BLaER1 (cell line): ENCODE measurements around the gene C3orf20.
A peak's percentile ranks its signal among the peaks of the same experiment; 100 is the strongest.
"Not testable (repeated sequence)": the region's sequence is repeated elsewhere in the genome, so short reads cannot be mapped to it uniquely, and the experiment has no call there.

Experiments used
- H3K27ac ChIP-seq: shearing (Covaris generic); formaldehyde crosslinking; 2 replicates; pipeline ENCODE4 v1.8.1; 2022
- H3K27me3 ChIP-seq: shearing (Covaris generic); formaldehyde crosslinking; 2 replicates; pipeline ENCODE4 v1.8.1; 2022
- H3K36me3 ChIP-seq: shearing (Covaris generic); formaldehyde crosslinking; 2 replicates; pipeline ENCODE4 v1.8.1; 2022
- H3K4me1 ChIP-seq: shearing (Covaris generic); formaldehyde crosslinking; 2 replicates; pipeline ENCODE4 v1.8.1; 2022
- H3K4me2 ChIP-seq: shearing (Covaris generic); formaldehyde crosslinking; 2 replicates; pipeline ENCODE4 v1.8.1; 2022
- H3K4me3 ChIP-seq: shearing (Covaris generic); formaldehyde crosslinking; 2 replicates; pipeline ENCODE4 v1.8.1; 2022
- H3K9ac ChIP-seq: shearing (Covaris generic); formaldehyde crosslinking; 2 replicates; pipeline ENCODE4 v1.8.1; 2022
- H3K9me3 ChIP-seq: shearing (Covaris generic); formaldehyde crosslinking; 2 replicates; pipeline ENCODE4 v1.8.1; 2022
- H4K20me1 ChIP-seq: shearing (Covaris generic); formaldehyde crosslinking; 2 replicates; pipeline ENCODE4 v1.8.1; 2022
- Cebpa-rat ChIP-seq: shearing (Covaris generic); IDR thresholded peaks from 2 replicates; pipeline ENCODE4 v1.8.1; 2022

Gene C3orf20

GRCh38 chr3:14647976-14648955 is 26.7 kb upstream of the C3orf20 start:
- no peak overlapping the region for H3K9ac ChIP-seq
- no peak overlapping the region for H3K27ac ChIP-seq
- no peaks in the 10 kb centered on the region for H3K27me3 ChIP-seq
- H4K20me1 ChIP-seq, result no peaks in the 10 kb centered on the region; the same call in 1 of the 2 replicates
- H3K4me3 ChIP-seq, result no peak overlapping the region
- H3K4me1 ChIP-seq, result peaks cover 19% of the 10 kb centered on the region
- no peak for TF ChIP-seq Cebpa-rat
- H3K4me2 ChIP-seq, result no peak overlapping the region
- no peaks in the 10 kb centered on the region for H3K9me3 ChIP-seq
- H3K36me3 ChIP-seq, result no peaks in the 10 kb centered on the region

GRCh38 chr3:14649466-14649865 is 25.5 kb upstream of the C3orf20 start:
- H3K36me3 ChIP-seq, result no peaks in the 10 kb centered on the region
- no peak overlapping the region for H3K9ac ChIP-seq
- no peaks in the 10 kb centered on the region; the same call in 1 of the 2 replicates for H4K20me1 ChIP-seq
- no peaks in the 10 kb centered on the region for H3K27me3 ChIP-seq
- no peak overlapping the region for H3K4me2 ChIP-seq
- H3K4me1 ChIP-seq, result peaks cover 27% of the 10 kb centered on the region
- no peaks in the 10 kb centered on the region for H3K9me3 ChIP-seq
- TF ChIP-seq Cebpa-rat, result no peak
- H3K4me3 ChIP-seq, result no peak overlapping the region
- H3K27ac ChIP-seq, result no peak overlapping the region

GRCh38 chr3:14650193-14650592 is 24.7 kb upstream of the C3orf20 start:
- Histone ChIP-seq H3K4me2 (peak overlapping the region; percentile 80), H3K36me3 (peaks cover 5% of the 10 kb centered on the region), H3K9me3 (no peaks in the 10 kb centered on the region), H3K4me1 (peaks cover 27% of the 10 kb centered on the region), H3K27ac (no peak overlapping the region), H3K4me3 (peak overlapping the region; percentile 87; the same call in 1 of the 2 replicates), H3K9ac (no peak overlapping the region), H3K27me3 (no peaks in the 10 kb centered on the region), H4K20me1 (no peaks in the 10 kb centered on the region; the same call in 1 of the 2 replicates)
- no peak for TF ChIP-seq Cebpa-rat

GRCh38 chr3:14651440-14652251 is 23.3 kb upstream of the C3orf20 start, which contains the start of gene CCDC174:
Gene CCDC174, plus strand, starts transcription at chr3:14651762. Its CDS starts 75 bp downstream, at chr3:14651837.
- no peak for TF ChIP-seq Cebpa-rat
- no peaks in the 10 kb centered on the region for H3K27me3 ChIP-seq
- H3K36me3 ChIP-seq, result peaks cover 20% of the 10 kb centered on the region
- H4K20me1 ChIP-seq, result peaks cover 5% of the 10 kb centered on the region; the same call in 1 of the 2 replicates
- peak within 1 kb of the TSS; percentile 87 for H3K4me3 ChIP-seq
- H3K4me2 ChIP-seq, result peak within 1 kb of the TSS; percentile 80
- H3K9me3 ChIP-seq, result no peaks in the 10 kb centered on the region
- peak within 1 kb of the TSS; percentile 95 for H3K9ac ChIP-seq
- peaks cover 27% of the 10 kb centered on the region for H3K4me1 ChIP-seq
- peak within 1 kb of the TSS; percentile 91 for H3K27ac ChIP-seq

DNA sequence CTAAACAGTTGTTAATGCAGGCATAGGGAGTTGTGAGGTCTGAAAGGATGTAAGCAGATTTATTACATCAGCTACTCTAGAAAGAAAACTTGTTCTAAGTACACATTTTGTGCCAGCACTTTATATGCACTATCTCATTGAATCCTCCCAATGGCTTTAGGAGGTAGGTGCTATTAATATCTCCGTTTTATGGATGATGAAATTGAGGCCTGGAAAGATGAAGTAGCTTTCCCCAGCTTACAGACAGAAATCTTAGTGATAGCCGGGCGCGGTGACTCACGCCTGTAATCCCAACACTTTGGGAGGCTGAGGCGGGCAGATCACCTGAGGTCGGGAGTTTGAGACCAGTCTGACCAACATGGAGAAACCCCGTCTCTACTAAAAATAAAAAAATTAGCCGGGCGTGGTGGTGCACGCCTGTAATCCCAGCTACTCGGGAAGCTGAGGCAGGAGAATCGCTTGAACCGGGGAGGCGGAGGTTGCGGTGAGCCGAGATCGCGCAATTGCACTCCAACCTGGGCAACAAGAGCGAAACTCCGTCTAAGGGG is 22.5 kb upstream of the C3orf20 start:
- not testable (repeated sequence) for H3K27me3 ChIP-seq, H3K9me3 ChIP-seq
- H4K20me1 ChIP-seq, result peaks cover 13% of the 10 kb centered on the region; the same call in 1 of the 2 replicates
- H3K36me3 ChIP-seq, result peaks cover 28% of the 10 kb centered on the region
- peak overlapping the region; percentile 91 for H3K27ac ChIP-seq
- H3K4me3 ChIP-seq, result peak overlapping the region; percentile 87
- peaks cover 27% of the 10 kb centered on the region for H3K4me1 ChIP-seq
- H3K4me2 ChIP-seq, result peak overlapping the region; percentile 79
- H3K9ac ChIP-seq, result peak overlapping the region; percentile 95

DNA sequence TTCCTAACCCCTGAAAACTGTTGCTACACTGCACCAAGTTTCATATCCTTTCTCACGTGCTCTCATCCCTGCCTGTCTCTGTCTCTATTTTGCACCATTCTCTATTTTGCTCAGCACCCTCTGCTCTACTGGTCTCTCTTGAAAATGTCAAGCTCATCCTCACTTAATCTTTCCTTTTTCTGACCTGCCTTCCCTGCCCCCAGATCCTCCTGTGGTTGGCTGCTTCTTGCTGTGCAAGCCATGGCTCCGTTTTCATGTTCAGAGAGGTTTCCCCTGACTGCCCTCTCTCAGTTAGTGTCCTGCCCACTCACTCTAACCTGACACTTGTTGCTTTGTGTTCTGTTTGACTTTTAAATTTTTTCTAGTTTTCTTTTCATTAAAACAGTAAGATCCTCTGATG is 17.4 kb upstream of the C3orf20 start:
- Histone ChIP-seq H3K36me3 (peaks cover 79% of the 10 kb centered on the region), H4K20me1 (peaks cover 43% of the 10 kb centered on the region; the same call in 1 of the 2 replicates), H3K4me2 (no peak overlapping the region), H3K9ac (no peak overlapping the region), H3K27me3 (no peaks in the 10 kb centered on the region), H3K4me3 (no peak overlapping the region), H3K4me1 (peaks cover 15% of the 10 kb centered on the region), H3K9me3 (no peaks in the 10 kb centered on the region), H3K27ac (no peak overlapping the region)
- TF ChIP-seq Cebpa-rat, result no peak

DNA sequence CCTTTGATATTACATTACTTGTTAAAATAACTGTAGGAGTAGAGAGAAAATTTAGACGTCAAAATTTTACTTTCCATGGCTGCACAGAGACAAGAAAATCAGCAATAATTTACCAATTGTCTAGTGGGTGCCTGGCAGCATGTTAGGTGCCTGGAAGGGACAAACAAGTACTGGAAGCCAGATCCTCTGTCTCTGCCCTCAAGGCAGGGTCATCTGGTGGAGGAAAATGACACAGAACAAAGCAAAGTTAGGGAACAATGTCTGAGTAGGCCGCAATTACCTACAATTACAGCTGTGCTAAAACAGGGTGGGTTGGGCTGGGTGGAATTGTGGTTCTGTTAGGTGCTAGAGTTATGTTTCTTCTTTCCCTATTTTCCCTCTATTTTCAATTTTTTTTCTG is 16.0 kb upstream of the C3orf20 start:
- Histone ChIP-seq H3K4me3 (no peak overlapping the region), H3K9ac (no peak overlapping the region), H3K27ac (no peak overlapping the region), H3K4me2 (no peak overlapping the region), H4K20me1 (peaks cover 57% of the 10 kb centered on the region; the same call in 1 of the 2 replicates), H3K27me3 (no peaks in the 10 kb centered on the region), H3K9me3 (no peaks in the 10 kb centered on the region), H3K36me3 (peaks cover 93% of the 10 kb centered on the region), H3K4me1 (peaks cover under 1% of the 10 kb centered on the region)
- no peak for TF ChIP-seq Cebpa-rat

DNA sequence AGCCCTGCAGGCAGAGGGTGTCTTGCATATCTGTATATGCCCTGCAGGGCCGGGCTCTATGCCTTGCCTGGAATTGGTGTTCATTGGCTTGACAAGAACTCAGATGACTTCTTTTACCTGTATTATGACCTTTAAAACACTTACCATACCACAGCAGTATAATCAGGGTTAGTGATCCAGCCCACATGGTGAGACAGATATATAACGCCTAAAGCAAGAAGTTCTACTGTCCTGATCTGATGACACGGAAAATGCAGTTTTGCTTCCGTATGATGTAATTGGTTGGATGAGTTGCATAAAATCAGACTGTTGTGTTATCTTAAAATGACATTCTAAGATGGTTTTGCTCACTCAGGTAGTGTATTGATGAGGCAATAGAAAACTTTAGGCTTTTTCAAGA is 14.0 kb upstream of the C3orf20 start:
- H3K27me3 ChIP-seq, result no peaks in the 10 kb centered on the region
- no peak for TF ChIP-seq Cebpa-rat
- no peaks in the 10 kb centered on the region for H3K4me1 ChIP-seq
- no peak overlapping the region for H3K4me3 ChIP-seq
- H4K20me1 ChIP-seq, result peaks cover 67% of the 10 kb centered on the region
- no peak overlapping the region for H3K4me2 ChIP-seq
- no peak overlapping the region for H3K9ac ChIP-seq
- no peaks in the 10 kb centered on the region for H3K9me3 ChIP-seq
- no peak overlapping the region for H3K27ac ChIP-seq
- peaks cover 100% of the 10 kb centered on the region for H3K36me3 ChIP-seq

DNA sequence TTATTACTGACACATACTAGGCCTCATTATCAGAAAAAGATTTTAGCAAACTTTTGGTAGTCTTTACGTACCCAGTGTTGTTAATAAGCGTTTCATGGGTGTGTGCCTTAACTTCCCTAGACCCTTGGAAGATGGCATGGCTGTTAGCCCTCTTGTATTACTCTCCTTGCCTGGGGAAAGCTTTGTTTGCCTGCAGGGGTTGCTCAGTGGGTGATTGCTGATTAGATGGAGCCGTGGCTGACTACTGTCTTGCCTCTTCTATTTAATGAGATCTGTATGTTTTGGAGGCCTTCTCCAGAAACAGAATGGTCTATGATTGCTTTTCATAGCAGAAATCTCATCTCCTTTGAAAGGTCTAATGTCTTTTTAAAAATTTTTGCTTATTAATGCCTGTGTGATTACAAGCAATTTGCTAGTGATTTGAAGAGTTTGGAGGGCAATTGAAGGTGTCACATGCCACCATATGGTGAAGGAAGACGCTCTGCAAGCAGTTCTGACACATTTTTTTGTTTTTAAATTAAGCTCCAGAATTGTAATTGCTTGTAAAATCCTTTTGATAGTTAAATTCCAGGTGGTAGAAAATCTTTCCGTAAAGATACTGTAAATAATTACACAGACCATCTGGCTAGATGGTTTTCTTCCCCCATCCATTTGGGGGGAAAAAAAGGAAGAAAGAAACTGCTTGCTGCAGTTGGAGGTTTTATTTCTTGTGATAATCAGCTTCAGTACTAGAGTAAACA is 11.4 kb upstream of the C3orf20 start:
- no peak overlapping the region for H3K27ac ChIP-seq
- H3K4me1 ChIP-seq, result no peaks in the 10 kb centered on the region
- peaks cover 43% of the 10 kb centered on the region for H4K20me1 ChIP-seq
- no peak overlapping the region for H3K4me2 ChIP-seq
- H3K9ac ChIP-seq, result no peak overlapping the region
- TF ChIP-seq Cebpa-rat, result no peak
- H3K9me3 ChIP-seq, result no peaks in the 10 kb centered on the region
- H3K27me3 ChIP-seq, result no peaks in the 10 kb centered on the region
- H3K4me3 ChIP-seq, result no peak overlapping the region
- H3K36me3 ChIP-seq, result peaks cover 100% of the 10 kb centered on the region
